Measurements from ENCODE around the gene SLC7A8.

GRCh38 chr14:23145794-23146350 is 37.6 kb downstream of the SLC7A8 start:
- TF ChIP-seq CTCF (tag by site-specific recombination; IDR thresholded peaks at IDR 0.05) (no peak), ZNF777 (tag by site-specific recombination; IDR thresholded peaks at IDR 0.05; ENCODE audit: borderline replicate concordance) (no peak), ZFP3 (tag by site-specific recombination; IDR thresholded peaks at IDR 0.05; ENCODE audit: low read depth) (no peak), YY1 (tag by site-specific recombination; IDR thresholded peaks at IDR 0.05) (no peak), REST (tag by site-specific recombination; IDR thresholded peaks at IDR 0.05) (no peak), ZNF510 (tag by site-specific recombination; IDR thresholded peaks at IDR 0.05; ENCODE audit: insufficient replicate concordance) (no peak), ZBTB20 (tag by site-specific recombination; IDR thresholded peaks at IDR 0.05) (peak; percentile 40; the same call in 1 of the 2 replicates), ATF2 (tag by site-specific recombination; IDR thresholded peaks at IDR 0.05; ENCODE audit: low read depth) (peak; percentile 81), ZNF791 (tag by site-specific recombination; IDR thresholded peaks at IDR 0.05) (no peak), ZNF311 (tag by site-specific recombination; IDR thresholded peaks at IDR 0.05; ENCODE audit: borderline replicate concordance) (no peak), WT1 (tag by site-specific recombination; IDR thresholded peaks at IDR 0.05) (no peak), TRIM28 (IDR thresholded peaks at IDR 0.05; ENCODE audit: borderline replicate concordance, low read length) (no peak)
